CD4-positive, alpha-beta T cell treated with Interleukin-17A for 4 hours (primary cell): ENCODE measurements around the gene SULT1C4.
"Not testable (repeated sequence)": the region's sequence is repeated elsewhere in the genome, so short reads cannot be mapped to it uniquely, and the experiment has no call there.

ENCODE experiments used
- DNase-seq: peaks from one replicate; pipeline ENCODE4 v3.0.0-alpha.2; 2020; ENCODE audit warnings: mixed read lengths

Gene SULT1C4

DNA sequence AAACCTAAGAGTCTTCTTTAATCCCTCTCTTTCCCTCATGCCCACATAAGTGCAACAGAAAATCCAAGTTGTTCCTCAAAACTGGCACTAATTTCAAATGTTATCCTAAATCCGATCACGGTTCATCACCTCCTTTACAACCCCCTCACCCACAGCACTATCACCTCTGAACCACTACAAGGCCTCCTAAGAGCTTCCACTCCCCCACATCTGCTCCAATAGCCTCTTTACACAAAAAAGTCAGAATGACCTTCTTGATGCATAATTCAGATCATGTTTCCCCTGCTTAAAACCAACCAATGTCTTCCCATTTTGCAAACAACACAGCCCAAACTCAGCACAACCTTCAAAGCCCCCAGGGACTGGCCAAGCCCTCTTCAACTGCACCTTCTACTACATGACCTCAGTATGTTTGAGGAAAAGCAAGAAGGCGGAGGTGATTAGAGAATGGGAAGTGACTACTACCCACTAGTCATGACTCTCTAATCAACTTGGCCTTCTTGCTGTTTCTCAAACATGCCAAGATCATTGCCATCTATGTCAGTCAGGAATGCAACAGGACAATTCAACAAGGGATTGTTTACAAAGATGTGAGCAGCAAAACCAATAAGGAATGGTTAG lies 36.6 kb downstream of the SULT1C4 start:
- DNase-seq: no peak

- DNase-seq: no peak
These were observed 37.2 kb downstream of the SULT1C4 start for GRCh38 chr2:108414945-108415344.

DNA sequence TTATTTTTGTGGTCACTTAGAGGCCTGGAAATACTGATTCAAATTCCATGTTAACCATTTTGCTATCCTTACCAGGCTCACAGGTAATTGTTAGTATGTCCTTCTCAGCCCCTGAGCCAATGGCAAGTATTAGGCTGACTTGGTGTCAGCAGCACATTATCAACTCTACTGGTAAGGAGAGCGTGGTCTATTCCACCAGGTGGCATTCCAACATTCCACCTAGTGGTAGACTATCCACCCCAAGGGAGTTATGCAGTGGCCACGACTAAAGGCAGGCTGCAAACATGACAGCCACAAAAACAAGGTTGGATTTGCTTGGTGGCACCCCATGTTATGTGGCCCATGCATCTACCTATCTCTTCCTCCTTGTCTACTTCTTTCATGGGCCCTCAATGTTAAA lies 39.5 kb downstream of the SULT1C4 start:
- DNase-seq: peak; percentile 24

- no peak for DNase-seq
These were observed 40.7 kb downstream of the SULT1C4 start for GRCh38 chr2:108418416-108418815.

DNA sequence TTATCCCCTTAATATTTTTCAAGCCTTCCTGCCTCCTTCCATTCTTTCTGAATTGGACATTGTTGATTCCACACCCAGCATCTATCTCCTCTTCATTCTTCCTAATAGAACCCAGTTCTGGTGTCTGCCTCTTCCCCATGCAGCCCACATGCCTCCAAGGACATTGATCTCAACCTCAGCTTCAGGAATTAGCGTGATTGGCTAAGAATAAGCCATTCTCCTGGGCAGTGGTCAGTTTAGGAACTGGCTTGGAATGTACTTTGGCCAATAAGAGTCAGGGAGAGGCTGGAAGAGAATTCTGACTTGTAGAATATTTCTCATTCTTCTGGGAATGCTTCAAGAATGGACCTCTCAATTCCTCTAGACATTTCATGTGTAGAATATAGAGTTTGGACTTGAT lies 45.3 kb downstream of the SULT1C4 start:
- DNase-seq: no peak

DNA sequence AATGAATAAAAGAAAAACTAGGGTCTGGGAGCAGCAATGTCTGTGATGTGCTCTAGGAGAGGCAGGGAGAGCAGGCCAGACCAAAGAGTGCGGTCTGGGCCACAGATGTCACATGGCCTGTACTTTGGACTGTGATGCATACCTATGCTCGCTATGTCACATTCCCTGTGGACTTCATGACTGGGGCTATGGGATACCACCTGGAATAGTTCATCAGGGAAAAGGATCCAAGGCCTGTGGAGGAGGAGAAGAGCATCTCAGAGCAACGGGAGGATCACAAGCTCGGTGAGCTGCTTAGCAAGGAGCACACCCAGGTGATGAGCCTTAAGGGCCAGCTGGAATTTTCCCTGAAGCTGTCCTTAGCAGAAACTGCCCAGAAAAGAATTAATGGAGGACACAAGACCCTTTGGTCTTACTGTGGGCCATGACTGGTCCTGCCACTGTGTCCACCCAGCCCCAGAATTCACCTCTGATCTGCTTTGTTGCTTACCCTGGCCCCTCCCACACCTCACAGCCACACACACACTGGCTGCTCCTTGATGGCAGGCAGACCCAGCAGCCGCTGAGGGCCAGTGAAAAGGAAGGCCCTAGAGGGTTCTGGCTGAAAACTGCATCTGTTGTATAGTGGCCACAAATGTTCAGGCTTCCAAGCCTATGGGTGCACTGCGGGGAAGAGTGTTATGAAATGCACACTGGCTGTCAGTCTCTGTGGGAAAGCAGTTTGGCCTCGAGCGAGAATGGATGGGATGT lies 45.9 kb downstream of the SULT1C4 start:
- no peak for DNase-seq

GRCh38 chr2:108428286-108429009 lies 50.7 kb downstream of the SULT1C4 start:
- no peak for DNase-seq

DNA sequence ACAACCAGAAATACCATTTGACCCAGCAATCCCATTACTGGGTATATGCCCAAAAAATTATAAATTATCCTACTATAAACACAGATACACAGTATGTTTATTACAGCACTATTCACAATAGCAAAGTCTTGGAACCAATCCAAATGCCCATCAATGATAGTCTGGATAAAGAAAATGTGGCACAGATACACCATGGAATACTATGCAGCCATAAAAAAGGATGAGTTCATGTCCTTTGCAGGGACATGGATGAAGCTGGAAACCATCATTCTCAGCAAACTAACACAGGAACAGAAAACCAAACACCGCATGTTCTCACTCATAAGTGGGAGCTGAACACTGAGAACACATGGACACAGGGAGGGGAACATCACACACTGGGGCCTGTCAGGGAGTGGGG lies 57.8 kb downstream of the SULT1C4 start:
- not testable (repeated sequence) for DNase-seq

- no peak for DNase-seq
These were observed 59.2 kb downstream of the SULT1C4 start for GRCh38 chr2:108436976-108437375.
